OCI-LY3 (cell line): ENCODE results near the gene SELENOI.

Source experiments
- H2AFZ ChIP-seq: fragments of 200-600, 300-600 bp; shearing (Covaris generic); 2 replicates; pipeline ENCODE4 v1.6.0; 2014; ENCODE audit warnings: antibody characterized with exemption, low read depth, low read length
- H3K27ac ChIP-seq: fragments of 200-600, 300-600 bp; sonication (generic); 2 replicates; pipeline ENCODE4 v1.5.1; 2014; ENCODE audit warnings: mild to moderate bottlenecking, low read length, moderate library complexity, mixed read lengths
- H3K27me3 ChIP-seq: fragments of 200-600, 300-600 bp; sonication (generic); 2 replicates; pipeline ENCODE4 v1.6.1; 2014; ENCODE audit warnings: low read depth, low read length, mixed read lengths
- H3K36me3 ChIP-seq: fragments of 200-600, 300-600 bp; sonication (generic); replicated peaks from 2 replicates; pipeline ENCODE3; 2014; ENCODE audit warnings: low read depth, low read length, mixed read lengths
- H3K4me1 ChIP-seq: fragments of 300-600, 200-600 bp; sonication (generic); 2 replicates; pipeline ENCODE4 v1.6.1; 2014; ENCODE audit warnings: low read length, mixed read lengths
- H3K4me2 ChIP-seq: fragments of 200-600, 300-600 bp; sonication (generic); 2 replicates; pipeline ENCODE4 v1.6.1; 2014; ENCODE audit warnings: low read length, mixed read lengths
- H3K4me3 ChIP-seq: fragments of 300-600, 200-600 bp; sonication (generic); 2 replicates; pipeline ENCODE4 v1.5.1; 2014; ENCODE audit warnings: antibody characterized with exemption, mild to moderate bottlenecking, low read length, moderate library complexity
- H3K79me2 ChIP-seq: fragments of 300-600, 200-600 bp; shearing (Covaris generic); 2 replicates; pipeline ENCODE4 v1.6.1; 2014; ENCODE audit warnings: mild to moderate bottlenecking, low read length, mixed read lengths
- H3K9ac ChIP-seq: fragments of 300-600, 200-600 bp; shearing (Covaris generic); 2 replicates; pipeline ENCODE4 v1.6.0; 2014; ENCODE audit warnings: mild to moderate bottlenecking, low read length, moderate library complexity
- H3K9me3 ChIP-seq: fragments of 200-600, 300-600 bp; shearing (Covaris generic); 2 replicates; pipeline ENCODE4 v1.6.1; 2014; ENCODE audit warnings: low read length, mixed read lengths; ENCODE audit not compliant: insufficient read depth
- H4K20me1 ChIP-seq: fragments of 200-600, 300-600 bp; sonication (generic); 2 replicates; pipeline ENCODE4 v1.6.1; 2016; ENCODE audit warnings: low read length, mixed read lengths; ENCODE audit not compliant: insufficient read depth
- CTCF ChIP-seq: fragments of 200-600, 300-600 bp; sonication (generic); IDR thresholded peaks from 2 replicates; pipeline ENCODE4 v1.5.1; 2014; ENCODE audit warnings: antibody characterized with exemption, low read length, low read depth
- EZH2phosphoT487 ChIP-seq: fragments of 200-600 bp; shearing (Covaris generic); IDR thresholded peaks from 2 replicates; pipeline ENCODE4 v1.6.1; 2018; ENCODE audit warnings: antibody characterized with exemption, mixed run types, low read depth

The SELENOI gene

GRCh38 chr2:26305540-26305939, 40.4 kb upstream of the SELENOI start:
- Histone ChIP-seq H3K9ac (no peak overlapping the region), H3K36me3 (no peaks in the 10 kb centered on the region), H3K79me2 (no peaks in the 10 kb centered on the region), H2AFZ (no peak overlapping the region), H3K4me3 (no peak overlapping the region), H3K27ac (no peak overlapping the region), H3K4me2 (no peak overlapping the region), H3K9me3 (no peaks in the 10 kb centered on the region), H3K27me3 (no peaks in the 10 kb centered on the region), H3K4me1 (no peaks in the 10 kb centered on the region), H4K20me1 (no peaks in the 10 kb centered on the region)
- TF ChIP-seq CTCF (no peak), EZH2phosphoT487 (no peak)

DNA sequence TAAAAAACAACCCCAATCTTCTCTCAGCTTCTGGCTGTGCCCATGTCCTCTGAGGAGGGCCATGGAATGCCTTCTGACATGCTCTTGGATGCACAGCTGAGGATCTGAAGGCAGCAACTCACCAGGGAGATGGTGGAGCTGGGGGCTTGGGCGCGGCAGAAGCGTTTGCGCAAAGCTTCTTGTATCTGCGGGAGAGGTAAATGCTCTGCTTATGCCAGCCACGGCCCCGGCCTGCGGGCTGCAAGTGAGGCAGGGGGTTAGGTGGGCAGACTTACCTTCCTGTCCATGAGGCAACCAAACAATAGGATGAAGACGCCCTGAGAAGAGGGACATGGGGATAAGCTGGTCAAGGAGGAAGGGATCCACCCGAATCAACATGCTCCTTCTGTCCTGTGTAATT, 36.0 kb upstream of the SELENOI start:
- Histone ChIP-seq H4K20me1 (no peaks in the 10 kb centered on the region), H3K36me3 (no peaks in the 10 kb centered on the region), H3K79me2 (no peaks in the 10 kb centered on the region), H3K27me3 (no peaks in the 10 kb centered on the region), H3K4me3 (no peak overlapping the region), H3K4me1 (no peaks in the 10 kb centered on the region), H3K27ac (no peak overlapping the region), H2AFZ (no peak overlapping the region), H3K9ac (no peak overlapping the region), H3K9me3 (no peaks in the 10 kb centered on the region), H3K4me2 (no peak overlapping the region)
- TF ChIP-seq CTCF: no peak
- TF ChIP-seq EZH2phosphoT487: no peak

GRCh38 chr2:26312471-26312870, 33.5 kb upstream of the SELENOI start:
- Histone ChIP-seq H3K9ac (no peak overlapping the region), H3K27ac (no peak overlapping the region), H3K4me2 (no peak overlapping the region), H3K4me3 (no peak overlapping the region), H3K27me3 (no peaks in the 10 kb centered on the region), H4K20me1 (no peaks in the 10 kb centered on the region), H2AFZ (no peak overlapping the region), H3K4me1 (no peaks in the 10 kb centered on the region), H3K36me3 (no peaks in the 10 kb centered on the region), H3K9me3 (no peaks in the 10 kb centered on the region), H3K79me2 (no peaks in the 10 kb centered on the region)
- TF ChIP-seq EZH2phosphoT487: no peak
- no peak for TF ChIP-seq CTCF

- Histone ChIP-seq H3K9me3 (no peaks in the 10 kb centered on the region), H3K27me3 (no peaks in the 10 kb centered on the region), H3K4me2 (no peak overlapping the region), H4K20me1 (no peaks in the 10 kb centered on the region), H3K4me3 (no peak overlapping the region), H3K9ac (no peak overlapping the region), H3K4me1 (no peaks in the 10 kb centered on the region), H2AFZ (no peak overlapping the region), H3K79me2 (no peaks in the 10 kb centered on the region), H3K27ac (no peak overlapping the region), H3K36me3 (no peaks in the 10 kb centered on the region)
- no peak for TF ChIP-seq CTCF
- TF ChIP-seq EZH2phosphoT487: no peak
Observed at GRCh38 chr2:26313446-26313845, 32.5 kb upstream of the SELENOI start.
